Testis (tissue), 3 donors: ENCODE results near the gene FHL1. TPM values are rescaled to one million over a fixed set of nuclear protein-coding genes. Genes with fewer than 3 reads are reported as not detected.

ENCODE experiments used
- DNase-seq: peaks from one replicate; pipeline ENCODE4 v3.0.0-alpha.2; 2019
- H3K27ac ChIP-seq, 2 donors: fragments of 200-600 bp; sonication (generic); one replicate each; pipeline ENCODE4 v1.5.1; 2019
- H3K27me3 ChIP-seq: fragments of 200-600 bp; sonication (generic); one replicate; pipeline ENCODE4 v1.5.1; 2019
- H3K36me3 ChIP-seq: fragments of 200-600 bp; sonication (generic); one replicate; pipeline ENCODE4 v1.5.1; 2017; ENCODE audit warnings: low read depth; ENCODE audit errors: missing control alignments
- H3K4me1 ChIP-seq: fragments of 200-600 bp; sonication (generic); one replicate; pipeline ENCODE4 v1.5.1; 2019
- H3K4me3 ChIP-seq, 2 donors: fragments of 200-600 bp; sonication (generic); one replicate each; pipeline ENCODE4 v1.5.1; 2017 to 2019
- H3K9me3 ChIP-seq: fragments of 200-600 bp; sonication (generic); one replicate; pipeline ENCODE4 v1.5.1; 2017
- CTCF ChIP-seq, 3 experiments: fragments of 450-650 bp in 2 of 3; fragments of 200-600 bp in 1 of 3; sonication (generic) in 1 of 3; IDR thresholded peaks; one replicate each; pipeline ENCODE4 v1.5.1; 2016 to 2019; ENCODE audit warnings: antibody characterized with exemption in 3 of 3, mild to moderate bottlenecking in 2 of 3, moderate library complexity in 1 of 3
- POLR2A ChIP-seq: fragments of 450-650 bp; IDR thresholded peaks from one replicate; pipeline ENCODE4 v1.6.1; 2017; ENCODE audit warnings: antibody characterized with exemption, mild to moderate bottlenecking, moderate library complexity
- WGBS, 2 donors: methylation state at CpG; one replicate each; pipeline ENCODE4 v1.1.5; 2018; 5-methylcytosine and 5-hydroxymethylcytosine counted together
- intact Hi-C: fragments of 100-400 bp; cut with DNase I; formaldehyde crosslinking; loops from one replicate; pipeline ENCODE4 v1.15.1; 2023; ENCODE audit warnings: low total_unique reads
- polyA plus RNA-seq: library from polyadenylated mRNA; stranded (reverse); fragments of 350-450 nt; fragmentation: Illumina TruSeq; extraction: RNeasy Lipid Tissue Mini Kit (QIAGEN cat#74804); gene quantifications from one replicate; pipeline ENCODE4 v1.2.3, GENCODE V29; 2014; ENCODE audit warnings: low read depth, low replicate concordance; ENCODE audit not compliant: insufficient read depth
- total RNA-seq, 2 donors: library from RNA; depleted of rRNA; stranded (reverse); fragments of >200 nt; gene quantifications; one replicate each; pipeline ENCODE4 v1.2.3, GENCODE V29; 2016

FHL1 gene
- total and polyA plus RNA-seq, 3 donors from 2014 or later = 92.5 to 211 (median 98.6) TPM

GRCh38 chrX:136220540-136220939 is 73.2 kb downstream of the FHL1 start:
- WGBS, 2 donors = 90 to 91% methylated on average over 4 of the region's 4 CpGs
- H3K4me1 ChIP-seq = no peaks in the 10 kb centered on the region
- no peak overlapping the region for H3K27ac ChIP-seq
- H3K27me3 ChIP-seq = no peaks in the 10 kb centered on the region
- TF ChIP-seq CTCF (IDR thresholded peaks at IDR 0.05) (no peak), POLR2A (no peak)
- H3K36me3 ChIP-seq = no peaks in the 10 kb centered on the region
- no peaks in the 10 kb centered on the region for H3K9me3 ChIP-seq
- no peak for DNase-seq
- H3K4me3 ChIP-seq = no peak overlapping the region
- intact Hi-C loops = no loop called here

- Histone ChIP-seq H3K36me3 (no peaks in the 10 kb centered on the region), H3K4me1 (no peaks in the 10 kb centered on the region), H3K4me3 (no peak overlapping the region), H3K27me3 (no peaks in the 10 kb centered on the region), H3K27ac (no peak overlapping the region), H3K9me3 (no peaks in the 10 kb centered on the region)
- no peak for DNase-seq
- intact Hi-C loops = no loop called here
- no peak for TF ChIP-seq POLR2A
- no peak for TF ChIP-seq CTCF (IDR thresholded peaks at IDR 0.05)
- WGBS, 2 donors = 82 to 88% methylated on average over 3 of the region's 3 CpGs
Observed at GRCh38 chrX:136220951-136221350, 73.6 kb downstream of the FHL1 start.

- TF ChIP-seq CTCF (IDR thresholded peaks at IDR 0.05) (no peak), POLR2A (no peak)
- no peak for DNase-seq
- Histone ChIP-seq H3K9me3 (no peaks in the 10 kb centered on the region), H3K4me3 (no peak overlapping the region), H3K27me3 (no peaks in the 10 kb centered on the region), H3K36me3 (no peaks in the 10 kb centered on the region), H3K27ac (no peak overlapping the region), H3K4me1 (no peaks in the 10 kb centered on the region)
- intact Hi-C loops = no loop called here
- 96 to 98% methylated on average over 3 of the region's 3 CpGs for WGBS, 2 donors
Observed at GRCh38 chrX:136221851-136222513, 74.6 kb downstream of the FHL1 start.

GRCh38 chrX:136227074-136227473 is 79.7 kb downstream of the FHL1 start:
- no peak overlapping the region for H3K27ac ChIP-seq
- no peak for DNase-seq
- TF ChIP-seq POLR2A = no peak
- no peak for TF ChIP-seq CTCF (IDR thresholded peaks at IDR 0.05)
- intact Hi-C loops = no loop called here
- no peaks in the 10 kb centered on the region for H3K36me3 ChIP-seq
- H3K27me3 ChIP-seq = no peaks in the 10 kb centered on the region
- H3K9me3 ChIP-seq = no peaks in the 10 kb centered on the region
- no peaks in the 10 kb centered on the region for H3K4me1 ChIP-seq
- no peak overlapping the region for H3K4me3 ChIP-seq
